ENCODE measurements around the gene TBX6. TPM values are rescaled to one million over a fixed set of nuclear protein-coding genes. Genes with fewer than 3 reads are reported as not detected.
A peak's percentile ranks its signal among the peaks of the same experiment; 100 is the strongest.

The TBX6 gene
- total RNA-seq, 1 donor, result 0.09 TPM

GRCh38 chr16:30063893-30064728 is 27.6 kb downstream of the TBX6 start:
- H3K4me3 ChIP-seq (ENCODE audit: low read depth, low read length), result peak overlapping the region; percentile 77
- TF ChIP-seq CTCF (IDR thresholded peaks at IDR 0.05; ENCODE audit: insufficient read depth, low read length), result peak; percentile 18
- peak; percentile 56 for DNase-seq (ENCODE audit: low read depth)

GRCh38 chr16:30063278-30063892 is 28.3 kb downstream of the TBX6 start:
- H3K4me3 ChIP-seq (ENCODE audit: low read depth, low read length), result peak overlapping the region; percentile 77
- TF ChIP-seq CTCF (IDR thresholded peaks at IDR 0.05; ENCODE audit: insufficient read depth, low read length), result no peak
- no peak for DNase-seq (ENCODE audit: low read depth)

DNA sequence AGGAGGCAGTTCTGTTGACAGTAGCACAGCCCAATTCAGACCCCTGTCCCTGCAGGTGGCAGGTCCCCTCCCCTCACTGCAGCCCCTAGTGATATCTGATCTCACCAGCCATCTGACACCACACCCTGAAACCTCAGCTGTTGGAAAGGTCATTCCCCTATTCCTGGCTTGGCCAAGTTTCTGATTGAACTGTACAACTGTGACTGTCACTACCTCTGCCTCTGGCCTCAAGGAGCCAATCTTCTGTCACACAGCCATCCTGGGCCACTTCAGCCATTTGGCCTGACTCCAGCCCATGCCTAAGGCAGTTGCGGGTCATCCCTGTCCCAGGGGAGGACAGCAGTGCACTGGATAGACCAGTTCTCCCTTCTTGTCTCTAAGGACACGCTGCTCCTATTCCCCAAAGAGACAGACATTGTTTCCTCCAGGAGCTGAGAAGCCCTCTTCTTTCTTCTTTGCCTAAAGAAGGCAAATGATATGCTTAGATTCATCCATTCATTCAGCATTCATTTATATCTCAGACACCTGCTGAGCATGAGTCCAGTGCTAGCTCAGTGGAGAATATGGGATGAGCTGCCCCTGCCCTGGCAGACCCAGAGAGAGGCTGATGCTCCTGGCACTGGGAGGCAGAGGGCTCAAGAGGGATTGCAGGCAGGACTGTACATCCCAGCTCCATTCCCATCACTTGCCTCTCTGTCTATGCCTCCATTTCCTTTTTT is 30.7 kb downstream of the TBX6 start:
- no peak overlapping the region for H3K4me3 ChIP-seq (ENCODE audit: low read depth, low read length)
- no peak for DNase-seq (ENCODE audit: low read depth)
- no peak for TF ChIP-seq CTCF (IDR thresholded peaks at IDR 0.05; ENCODE audit: insufficient read depth, low read length)

- no peak for TF ChIP-seq CTCF (IDR thresholded peaks at IDR 0.05; ENCODE audit: insufficient read depth, low read length)
- no peak overlapping the region for H3K4me3 ChIP-seq (ENCODE audit: low read depth, low read length)
- no peak for DNase-seq (ENCODE audit: low read depth)
These were observed 31.4 kb downstream of the TBX6 start for GRCh38 chr16:30060346-30060745.

DNA sequence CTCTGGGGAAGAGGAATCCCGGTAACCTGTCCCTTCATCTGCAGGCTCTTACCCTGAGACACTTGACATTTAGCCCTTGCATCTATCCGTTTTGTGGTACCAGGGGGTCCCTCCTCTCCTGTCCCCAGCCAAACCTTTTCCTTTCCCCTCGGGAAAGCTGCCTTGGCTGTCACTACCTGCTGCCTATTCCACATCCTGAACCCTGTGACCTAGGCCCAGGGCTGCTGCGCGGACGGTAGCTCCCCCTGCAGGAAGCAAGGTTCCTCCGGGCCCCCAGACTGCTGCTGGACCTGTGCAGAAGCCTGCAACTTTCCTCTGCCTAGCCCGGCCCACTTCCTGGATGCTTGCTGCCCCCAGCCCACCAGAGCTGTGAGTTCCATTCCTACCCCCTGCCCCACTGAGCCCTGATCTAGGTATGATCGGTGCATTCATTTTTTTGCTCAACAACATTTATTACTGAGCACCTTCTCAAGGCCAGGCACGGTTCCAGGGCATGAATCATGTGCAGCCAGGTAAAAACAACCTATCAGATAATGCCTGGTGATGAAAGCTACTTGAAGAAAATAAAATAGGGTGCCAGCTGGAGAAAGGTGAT is 36.7 kb downstream of the TBX6 start:
- no peak for DNase-seq (ENCODE audit: low read depth)
- TF ChIP-seq CTCF (IDR thresholded peaks at IDR 0.05; ENCODE audit: insufficient read depth, low read length), result peak; percentile 53
- H3K4me3 ChIP-seq (ENCODE audit: low read depth, low read length), result no peak overlapping the region

GRCh38 chr16:30054451-30054850 is 37.3 kb downstream of the TBX6 start:
- H3K4me3 ChIP-seq (ENCODE audit: low read depth, low read length), result peak overlapping the region; percentile 1
- DNase-seq (ENCODE audit: low read depth), result no peak
- no peak for TF ChIP-seq CTCF (IDR thresholded peaks at IDR 0.05; ENCODE audit: insufficient read depth, low read length)

Measured in fibroblast of the aortic adventitia (primary cell).